H1 (cell line): ENCODE measurements around the gene SPECC1. TPM values are rescaled to one million over a fixed set of nuclear protein-coding genes. Genes with fewer than 3 reads are reported as not detected.

ENCODE experiments used
- CTCF ChIA-PET: fragments of 300-600 bp; sonication (Branson Sonifier 250); formaldehyde crosslinking; loops from one replicate; lab custom pipeline; 2021; ENCODE audit not compliant: partially characterized antibody; lab: Charles Lee
- POLR2A ChIA-PET: fragments of 300-600 bp; sonication (Branson Sonifier 250); formaldehyde crosslinking; loops from one replicate; lab custom pipeline; 2021; ENCODE audit warnings: inconsistent platforms; ENCODE audit not compliant: partially characterized antibody; lab: Charles Lee
- DNase-seq, 2 experiments: peaks; one replicate each; pipeline versions ENCODE4 v3.0.0 to v3.0.0-alpha.2; 2010 to 2022; ENCODE audit warnings: low spot score in 2 of 2, low read depth in 1 of 2, mixed read lengths in 1 of 2
- FAIRE-seq: peaks from 2 replicates; lab custom pipeline; 2011; peaks lifted over from hg19 to GRCh38; lab: Jason Lieb, UNC
- H2AFZ ChIP-seq: 2 replicates; pipeline ENCODE4 v1.8.1; 2012; ENCODE audit warnings: low read length, inconsistent platforms
- H2AK5ac ChIP-seq: 2 replicates; pipeline ENCODE4 v1.6.1; 2013; ENCODE audit warnings: low read depth, low read length
- H2BK120ac ChIP-seq: replicated peaks from 2 replicates; pipeline ENCODE3; 2013; ENCODE audit warnings: low read depth, low read length, inconsistent platforms
- H2BK12ac ChIP-seq: 2 replicates; pipeline ENCODE4 v1.6.1; 2013; ENCODE audit warnings: low read depth, low read length
- H2BK15ac ChIP-seq: 2 replicates; pipeline ENCODE4 v1.6.1; 2013; ENCODE audit warnings: low read length
- H2BK20ac ChIP-seq: 2 replicates; pipeline ENCODE4 v1.6.1; 2013; ENCODE audit warnings: low read length
- H2BK5ac ChIP-seq: 2 replicates; pipeline ENCODE4 v1.6.1; 2013; ENCODE audit warnings: low read depth, low read length
- H3K14ac ChIP-seq: 2 replicates; pipeline ENCODE4 v1.6.1; 2013; ENCODE audit warnings: inconsistent platforms; ENCODE audit not compliant: insufficient read length
- H3K18ac ChIP-seq: 2 replicates; pipeline ENCODE4 v1.6.1; 2013; ENCODE audit warnings: low read length; ENCODE audit errors: extremely low read depth
- H3K23ac ChIP-seq: 2 replicates; pipeline ENCODE4 v1.6.1; 2013; ENCODE audit warnings: inconsistent platforms; ENCODE audit not compliant: insufficient read length
- H3K23me2 ChIP-seq: 2 replicates; pipeline ENCODE4 v1.6.1; 2013; ENCODE audit warnings: low read depth, low read length
- H3K27ac ChIP-seq: 2 replicates; pipeline ENCODE4 v1.6.1; 2011; ENCODE audit warnings: low read depth, low read length, inconsistent platforms
- H3K27me3 ChIP-seq, 4 experiments: replicated peaks in 1 of 4; 1 replicate in 1 of 4; 2 replicates in 3 of 4; pipeline versions ENCODE4 v1.6.1 to v1.8.1; 2011 to 2013; ENCODE audit warnings: low read length in 3 of 4, mild to moderate bottlenecking in 3 of 4, inconsistent platforms in 2 of 4, mixed read lengths in 2 of 4, moderate library complexity in 1 of 4; ENCODE audit not compliant: control insufficient read depth in 3 of 4, insufficient read depth in 3 of 4; ENCODE audit errors: extremely low read depth in 1 of 4
- H3K36me3 ChIP-seq, 4 experiments: 2 replicates each; pipeline versions ENCODE4 v1.6.1 to v1.8.1; 2011 to 2013; ENCODE audit warnings: mild to moderate bottlenecking in 4 of 4, low read length in 3 of 4, moderate library complexity in 2 of 4, control low read depth in 1 of 4, inconsistent platforms in 1 of 4; ENCODE audit not compliant: insufficient read depth in 4 of 4, control insufficient read depth in 2 of 4
- H3K4ac ChIP-seq: replicated peaks from 2 replicates; pipeline ENCODE3; 2013; ENCODE audit warnings: low read length, low read depth, mixed read lengths, inconsistent platforms; ENCODE audit not compliant: insufficient read length
- H3K4me1 ChIP-seq, 4 experiments: replicated peaks in 1 of 4; 1 replicate in 1 of 4; 2 replicates in 3 of 4; pipeline versions ENCODE4 v1.6.1 to v1.8.1; 2011 to 2013; ENCODE audit warnings: low read length in 3 of 4, inconsistent platforms in 2 of 4, mixed read lengths in 1 of 4; ENCODE audit not compliant: insufficient read depth in 4 of 4, control insufficient read depth in 3 of 4
- H3K4me2 ChIP-seq, 2 experiments: 2 replicates each; pipeline versions ENCODE4 v1.6.1 to v1.8.1; 2011 to 2013; ENCODE audit warnings: low read depth in 2 of 2, low read length in 2 of 2, control low read depth in 1 of 2, inconsistent platforms in 1 of 2, mild to moderate bottlenecking in 1 of 2; ENCODE audit not compliant: insufficient read depth in 1 of 2
- H3K4me3 ChIP-seq, 4 experiments: fragments of 200-600, 300-600 bp in 1 of 4; sonication (generic), shearing (Covaris generic), sonication (Bioruptor Twin) in 1 of 4; 2 replicates each; pipeline versions ENCODE4 v1.5.1 to v1.8.1; 2011 to 2016; ENCODE audit warnings: low read length in 4 of 4, low read depth in 3 of 4, control low read depth in 2 of 4, inconsistent platforms in 2 of 4, mild to moderate bottlenecking in 2 of 4, mixed read lengths in 1 of 4, moderate library complexity in 1 of 4; ENCODE audit not compliant: insufficient read depth in 2 of 4; ENCODE audit errors: extremely low read depth in 1 of 4
- H3K56ac ChIP-seq: replicated peaks from 2 replicates; pipeline ENCODE3; 2013; ENCODE audit warnings: low read depth, mild to moderate bottlenecking, mixed read lengths, low read length, inconsistent platforms; ENCODE audit not compliant: insufficient read length
- H3K79me1 ChIP-seq: 2 replicates; pipeline ENCODE4 v1.6.1; 2013; ENCODE audit warnings: low read depth, low read length, control low read depth
- H3K79me2 ChIP-seq, 2 experiments: 2 replicates each; pipeline versions ENCODE4 v1.6.1 to v1.8.1; 2012 to 2013; ENCODE audit warnings: low read length in 2 of 2, mild to moderate bottlenecking in 2 of 2, inconsistent platforms in 1 of 2; ENCODE audit not compliant: insufficient read depth in 2 of 2, control insufficient read depth in 1 of 2
- H3K9ac ChIP-seq, 4 experiments: replicated peaks in 1 of 4; 1 replicate in 1 of 4; 2 replicates in 3 of 4; pipeline versions ENCODE4 v1.6.1 to v1.8.1; 2011 to 2013; ENCODE audit warnings: low read depth in 3 of 4, low read length in 3 of 4, control low read depth in 2 of 4, mild to moderate bottlenecking in 2 of 4, moderate library complexity in 2 of 4, inconsistent platforms in 1 of 4; ENCODE audit errors: extremely low read depth in 1 of 4
- H3K9me3 ChIP-seq, 2 experiments: 2 replicates each; pipeline versions ENCODE4 v1.6.1 to v1.8.1; 2012 to 2013; ENCODE audit warnings: mild to moderate bottlenecking in 2 of 2, moderate library complexity in 2 of 2, control low read depth in 1 of 2, inconsistent platforms in 1 of 2, low read depth in 1 of 2, low read length in 1 of 2, mixed read lengths in 1 of 2; ENCODE audit not compliant: insufficient read depth in 2 of 2
- H4K20me1 ChIP-seq, 2 experiments: replicated peaks in 1 of 2; 2 replicates each; pipeline versions ENCODE3 to v1.8.1; 2011 to 2013; ENCODE audit warnings: inconsistent platforms in 2 of 2, low read length in 2 of 2, mild to moderate bottlenecking in 1 of 2; ENCODE audit not compliant: insufficient read depth in 2 of 2, control insufficient read depth in 1 of 2
- H4K5ac ChIP-seq: 2 replicates; pipeline ENCODE4 v1.6.1; 2013; ENCODE audit warnings: low read length, low read depth, mixed read lengths, inconsistent platforms; ENCODE audit not compliant: insufficient read length
- H4K8ac ChIP-seq: 2 replicates; pipeline ENCODE4 v1.8.0; 2013; ENCODE audit warnings: mild to moderate bottlenecking, moderate library complexity, low read length, inconsistent platforms; ENCODE audit not compliant: insufficient read depth; ENCODE audit errors: extremely low read depth
- H4K91ac ChIP-seq: replicated peaks from 2 replicates; pipeline ENCODE3; 2013; ENCODE audit warnings: low read length, mixed read lengths, inconsistent platforms; ENCODE audit not compliant: insufficient read length
- BACH1 ChIP-seq: IDR thresholded peaks from 2 replicates; pipeline ENCODE4 v1.6.1; 2012; ENCODE audit warnings: low read length, improper control_type of control experiment
- CEBPB ChIP-seq: IDR thresholded peaks from 2 replicates; pipeline ENCODE4 v1.6.1; 2012; ENCODE audit warnings: low read depth, low read length
- EGR1 ChIP-seq: IDR thresholded peaks from 2 replicates; pipeline ENCODE4 v1.6.1; 2011; ENCODE audit warnings: low read depth, low read length, borderline replicate concordance
- EP300 ChIP-seq, 2 experiments: IDR thresholded peaks; 1 replicate in 1 of 2; 2 replicates in 1 of 2; pipeline ENCODE4 v1.6.1; 2011 to 2012; ENCODE audit warnings: low read depth in 2 of 2, low read length in 2 of 2, mild to moderate bottlenecking in 2 of 2, borderline replicate concordance in 1 of 2, inconsistent platforms in 1 of 2, moderate library complexity in 1 of 2
- NANOG ChIP-seq: IDR thresholded peaks from 2 replicates; pipeline ENCODE4 v1.6.1; 2011; ENCODE audit warnings: low read length, low read depth, mild to moderate bottlenecking, inconsistent platforms; ENCODE audit not compliant: insufficient read depth, poor library complexity, severe bottlenecking
- RFX5 ChIP-seq: IDR thresholded peaks from 2 replicates; pipeline ENCODE4 v1.6.1; 2011; ENCODE audit warnings: low read depth, low read length, improper control_type of control experiment, borderline replicate concordance
- SP4 ChIP-seq: IDR thresholded peaks from 2 replicates; pipeline ENCODE4 v1.6.1; 2012; ENCODE audit warnings: low read length, inconsistent platforms
- ZNF274 ChIP-seq: IDR thresholded peaks from 2 replicates; pipeline ENCODE4 v1.7.0; 2012; ENCODE audit warnings: low read length, borderline replicate concordance; ENCODE audit errors: extremely low read depth
- WGBS, 2 experiments: shearing (Covaris generic) in 1 of 2; methylation state at CpG; one replicate each; pipeline versions ENCODE4 v1.1.6 to v1.1.7; 2013 to 2015; ENCODE audit warnings: low lambda C conversion rate in 2 of 2, mixed read lengths in 2 of 2, inconsistent platforms in 1 of 2, low coverage in 1 of 2, missing lambda C conversion rate in 1 of 2; ENCODE audit not compliant: insufficient replicate concordance in 2 of 2, insufficient coverage in 1 of 2, insufficient read length in 1 of 2; ENCODE audit errors: extremely low coverage in 1 of 2, missing lambda C conversion rate in 1 of 2; 5-methylcytosine and 5-hydroxymethylcytosine counted together
- polyA plus RNA-seq, 7 experiments: library from polyadenylated mRNA; depleted of rRNA in 3 of 7; stranded (reverse) in 5 of 7; unstranded in 2 of 7; fragments of >200 nt in 5 of 7; fragments of 200-250 nt in 2 of 7; gene quantifications; 1 replicate in 5 of 7; 2 replicates in 1 of 7; 4 replicates in 1 of 7; pipeline versions ENCODE4 v1.2.1 to v1.2.3, GENCODE V29; 2011 to 2013; ENCODE audit warnings: missing spikeins in 2 of 7, mixed read lengths in 2 of 7
- total RNA-seq: library from RNA; stranded (reverse); fragmentation: NEBNext Ultra II Directional; extraction: Animal tissue kit (Norgen Biotek cat#: 25700); gene quantifications from 2 replicates; pipeline ENCODE4 v1.2.1, GENCODE V29; 2021

The SPECC1 gene
- total and polyA plus RNA-seq, 2 of the 8 experiments (the other 6 are each of a cell fraction or from before 2014, with no cell fraction given): 35.8 to 87.9 TPM

- no peak for TF ChIP-seq ZNF274
- no peak for TF ChIP-seq EP300 (IDR thresholded peaks at IDR 0.05; ENCODE audit: borderline replicate concordance in 1 of 2, low read depth in 2 of 2, low read length in 2 of 2)
- TF ChIP-seq SP4: no peak
- TF ChIP-seq EGR1: no peak
- TF ChIP-seq NANOG: no peak
- no peak for TF ChIP-seq BACH1
- TF ChIP-seq CEBPB: no peak
- no peak for TF ChIP-seq RFX5
- Histone ChIP-seq H4K91ac (no peak overlapping the region), H2BK20ac (no peak overlapping the region), H4K8ac (no peak overlapping the region), H2AFZ (no peak overlapping the region), H2BK5ac (no peak overlapping the region), H3K36me3 (no peaks in the 10 kb centered on the region), H2AK5ac (no peak overlapping the region), H3K27me3 (no peaks in the 10 kb centered on the region), H2BK12ac (no peak overlapping the region), H3K9me3 (no peaks in the 10 kb centered on the region), H4K5ac (no peak overlapping the region), H3K4me2 (no peak overlapping the region), H3K9ac (no peak overlapping the region), H3K23ac (no peak overlapping the region), H3K79me2 (no peaks in the 10 kb centered on the region), H3K56ac (no peak overlapping the region), H2BK120ac (no peak overlapping the region), H4K20me1 (no peaks in the 10 kb centered on the region), H3K4me3 (no peak overlapping the region), H3K4me1 (peaks cover 0 to 7% (median 4%) of the 10 kb centered on the region in 4 experiments; a peak in 4 of 7 replicates), H3K79me1 (no peaks in the 10 kb centered on the region), H3K27ac (no peak overlapping the region), H3K4ac (no peak overlapping the region), H3K23me2 (no peaks in the 10 kb centered on the region), H2BK15ac (no peak overlapping the region), H3K14ac (no peak overlapping the region), H3K18ac (no peak overlapping the region)
- 93% methylated on average over 8 of the region's 8 CpGs; no CpG with 5 or more reads in 1 of the 2 experiments for WGBS, 2 experiments
- CTCF ChIA-PET: interaction anchor here (0.7 to 1.6 kb wide), 7 partner anchors 9 to 111 kb away, joined by 3 to 4 read pairs (median 4); no protein-coding TSS in a partner anchor
- no peak for FAIRE-seq
- peak in 1 of 2 experiments; percentile 32 for DNase-seq
- POLR2A ChIA-PET: interaction anchor here (0.8 kb wide), 1 partner anchor 122 kb away, joined by 3 read pairs; no protein-coding TSS in a partner anchor
Observed at GRCh38 chr17:20096430-20096829, 87.3 kb downstream of the SPECC1 start.
